Suprapubic skin (tissue), 4 donors: ENCODE data around the gene CNTFR. TPM values are rescaled to one million over a fixed set of nuclear protein-coding genes. Genes with fewer than 3 reads are reported as not detected.
A peak's percentile ranks its signal among the peaks of the same experiment; 100 is the strongest.

Experiments
- DNase-seq, 2 donors: peaks; one replicate each; pipeline ENCODE4 v3.0.0-alpha.2; 2019; ENCODE audit warnings: low spot score in 2 of 2
- H3K27ac ChIP-seq: fragments of 200-600 bp; sonication (generic); one replicate; pipeline ENCODE4 v1.5.1; 2019
- H3K27me3 ChIP-seq: fragments of 200-600 bp; sonication (generic); one replicate; pipeline ENCODE4 v1.5.1; 2019
- H3K36me3 ChIP-seq: fragments of 200-600 bp; sonication (generic); one replicate; pipeline ENCODE4 v1.5.1; 2019
- H3K4me1 ChIP-seq: fragments of 200-600 bp; sonication (generic); one replicate; pipeline ENCODE4 v1.5.1; 2019
- H3K4me3 ChIP-seq: fragments of 200-600 bp; sonication (generic); one replicate; pipeline ENCODE4 v1.5.1; 2019; ENCODE audit warnings: mild to moderate bottlenecking
- H3K9me3 ChIP-seq: fragments of 200-600 bp; sonication (generic); one replicate; pipeline ENCODE4 v1.5.1; 2019
- EP300 ChIP-seq: sonication (generic); formaldehyde crosslinking; IDR thresholded peaks from one replicate; pipeline ENCODE4 v1.6.1; 2017; ENCODE audit warnings: antibody characterized with exemption
- POLR2A ChIP-seq, 2 donors: fragments of 450-650 bp; IDR thresholded peaks; one replicate each; pipeline ENCODE4 v1.6.1; 2017; ENCODE audit warnings: antibody characterized with exemption in 2 of 2, mild to moderate bottlenecking in 2 of 2, moderate library complexity in 2 of 2
- POLR2AphosphoS5 ChIP-seq, 3 donors: sonication (generic); formaldehyde crosslinking; IDR thresholded peaks; one replicate each; pipeline ENCODE4 v1.6.1; 2017; ENCODE audit warnings: antibody characterized with exemption in 3 of 3
- WGBS: methylation state at CpG from one replicate; pipeline ENCODE4 v1.1.5; 2018; 5-methylcytosine and 5-hydroxymethylcytosine counted together
- total RNA-seq, 4 donors: library from RNA; depleted of rRNA; stranded (reverse); fragments of >200 nt; gene quantifications; one replicate each; pipeline ENCODE4 v1.1.0, GENCODE V29; 2016
- TF ChIP-seq, protein P1 (sequence below), 2 donors: fragments of 200-600 bp in 1 of 2; fragments of 450-650 bp in 1 of 2; sonication (generic) in 1 of 2; IDR thresholded peaks; one replicate each; pipeline ENCODE4 v1.5.1; 2016 to 2019; ENCODE audit warnings: antibody characterized with exemption in 2 of 2, mild to moderate bottlenecking in 1 of 2, moderate library complexity in 1 of 2

CNTFR gene
- total RNA-seq, 4 donors from 2014 or later = 5.0 to 9.1 (median 5.7) TPM

DNA sequence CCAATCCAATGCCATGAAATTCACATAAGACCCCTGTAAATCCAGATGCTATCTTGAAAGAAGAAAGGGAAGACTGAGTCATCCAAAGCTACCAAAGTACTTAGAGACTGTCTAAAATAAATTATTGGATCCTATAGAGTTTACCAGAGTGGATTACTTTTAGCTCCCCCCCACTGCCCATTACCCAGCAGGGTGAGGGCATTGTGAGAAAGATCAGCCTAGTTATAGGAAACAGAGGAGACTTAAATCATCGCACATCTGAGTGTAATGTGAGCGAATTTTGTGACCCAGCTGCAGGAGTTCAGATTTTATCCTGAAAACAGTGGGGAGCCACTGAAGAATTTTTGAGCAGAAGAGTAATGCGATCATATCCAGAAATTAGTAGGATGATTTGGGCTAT is 65.2 kb downstream of the CNTFR start:
- no peak for DNase-seq
- 78% methylated on average over 3 of the region's 3 CpGs for WGBS

DNA sequence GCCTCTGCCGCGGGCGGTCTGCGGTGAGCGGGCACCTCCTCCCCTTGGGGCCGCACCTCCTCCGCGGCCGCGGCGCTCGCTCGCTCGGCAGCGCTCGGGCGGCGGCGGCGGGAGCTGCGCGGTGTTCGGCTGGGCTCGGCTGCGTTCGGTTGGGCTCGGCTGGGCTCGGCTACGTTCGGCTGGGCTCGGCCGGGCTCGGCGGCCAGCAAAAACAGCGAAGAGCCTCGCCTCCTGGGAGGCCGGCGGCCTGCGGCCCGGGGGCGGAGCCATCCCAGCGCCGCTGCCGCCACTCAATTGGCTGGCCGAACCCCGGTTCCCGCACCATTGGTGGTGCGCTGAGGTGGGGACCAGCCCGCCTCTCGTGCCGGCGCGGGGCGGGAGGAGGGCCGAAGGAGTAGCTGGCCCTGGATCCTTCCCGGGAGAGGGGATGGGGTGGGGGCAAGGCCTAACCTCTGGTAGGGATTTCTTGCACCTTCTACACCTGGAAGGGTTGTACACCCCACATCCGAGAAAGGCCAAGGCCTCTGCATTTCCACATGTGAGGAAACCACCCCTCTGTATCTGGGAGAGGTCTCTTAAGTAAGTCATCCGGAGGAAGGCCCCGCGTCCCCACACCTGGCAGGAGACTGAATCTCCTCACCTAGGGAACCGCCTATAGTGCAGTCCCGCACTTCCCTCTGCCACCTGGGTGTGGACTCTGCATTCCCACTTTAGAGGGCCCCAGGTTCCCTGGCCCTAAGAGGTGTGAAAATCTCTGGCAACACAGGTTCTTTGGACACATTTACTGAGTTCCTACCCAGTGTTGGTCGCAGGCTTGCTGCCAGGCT is 66.3 kb downstream of the CNTFR start, which contains the start of gene ENHO:
Gene ENHO (minus strand): TSS at position 20 of the 827 bp plus-strand sequence. CDS start 1,295 bp downstream, outside the sequence.
- WGBS = 40% methylated on average over 5 of the region's 63 CpGs
- Histone ChIP-seq H3K9me3 (no peaks in the 10 kb centered on the region), H3K4me1 (peaks cover 16% of the 10 kb centered on the region), H3K4me3 (peak within 1 kb of the TSS; percentile 61), H3K36me3 (no peaks in the 10 kb centered on the region), H3K27me3 (no peaks in the 10 kb centered on the region), H3K27ac (no peak within 1 kb of the TSS)
- TF ChIP-seq, protein P1, sequence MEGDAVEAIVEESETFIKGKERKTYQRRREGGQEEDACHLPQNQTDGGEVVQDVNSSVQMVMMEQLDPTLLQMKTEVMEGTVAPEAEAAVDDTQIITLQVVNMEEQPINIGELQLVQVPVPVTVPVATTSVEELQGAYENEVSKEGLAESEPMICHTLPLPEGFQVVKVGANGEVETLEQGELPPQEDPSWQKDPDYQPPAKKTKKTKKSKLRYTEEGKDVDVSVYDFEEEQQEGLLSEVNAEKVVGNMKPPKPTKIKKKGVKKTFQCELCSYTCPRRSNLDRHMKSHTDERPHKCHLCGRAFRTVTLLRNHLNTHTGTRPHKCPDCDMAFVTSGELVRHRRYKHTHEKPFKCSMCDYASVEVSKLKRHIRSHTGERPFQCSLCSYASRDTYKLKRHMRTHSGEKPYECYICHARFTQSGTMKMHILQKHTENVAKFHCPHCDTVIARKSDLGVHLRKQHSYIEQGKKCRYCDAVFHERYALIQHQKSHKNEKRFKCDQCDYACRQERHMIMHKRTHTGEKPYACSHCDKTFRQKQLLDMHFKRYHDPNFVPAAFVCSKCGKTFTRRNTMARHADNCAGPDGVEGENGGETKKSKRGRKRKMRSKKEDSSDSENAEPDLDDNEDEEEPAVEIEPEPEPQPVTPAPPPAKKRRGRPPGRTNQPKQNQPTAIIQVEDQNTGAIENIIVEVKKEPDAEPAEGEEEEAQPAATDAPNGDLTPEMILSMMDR (IDR thresholded peaks at IDR 0.05) = no peak
- TF ChIP-seq EP300 = no peak
- peak; percentile 86 to 88 for DNase-seq

More for the DNA sequence above, 65.2 kb downstream of the CNTFR start:
- H3K9me3 ChIP-seq = no peaks in the 10 kb centered on the region
- H3K4me1 ChIP-seq = peaks cover 14% of the 10 kb centered on the region
- no peak for TF ChIP-seq POLR2A (IDR thresholded peaks at IDR 0.05)
- TF ChIP-seq POLR2AphosphoS5 (IDR thresholded peaks at IDR 0.05) = no peak
- TF ChIP-seq EP300 = no peak
- TF ChIP-seq, protein P1 (IDR thresholded peaks at IDR 0.05) = no peak
- H3K27ac ChIP-seq = no peak overlapping the region
- no peaks in the 10 kb centered on the region for H3K36me3 ChIP-seq
- H3K4me3 ChIP-seq = no peak overlapping the region
- H3K27me3 ChIP-seq = no peaks in the 10 kb centered on the region

DNA sequence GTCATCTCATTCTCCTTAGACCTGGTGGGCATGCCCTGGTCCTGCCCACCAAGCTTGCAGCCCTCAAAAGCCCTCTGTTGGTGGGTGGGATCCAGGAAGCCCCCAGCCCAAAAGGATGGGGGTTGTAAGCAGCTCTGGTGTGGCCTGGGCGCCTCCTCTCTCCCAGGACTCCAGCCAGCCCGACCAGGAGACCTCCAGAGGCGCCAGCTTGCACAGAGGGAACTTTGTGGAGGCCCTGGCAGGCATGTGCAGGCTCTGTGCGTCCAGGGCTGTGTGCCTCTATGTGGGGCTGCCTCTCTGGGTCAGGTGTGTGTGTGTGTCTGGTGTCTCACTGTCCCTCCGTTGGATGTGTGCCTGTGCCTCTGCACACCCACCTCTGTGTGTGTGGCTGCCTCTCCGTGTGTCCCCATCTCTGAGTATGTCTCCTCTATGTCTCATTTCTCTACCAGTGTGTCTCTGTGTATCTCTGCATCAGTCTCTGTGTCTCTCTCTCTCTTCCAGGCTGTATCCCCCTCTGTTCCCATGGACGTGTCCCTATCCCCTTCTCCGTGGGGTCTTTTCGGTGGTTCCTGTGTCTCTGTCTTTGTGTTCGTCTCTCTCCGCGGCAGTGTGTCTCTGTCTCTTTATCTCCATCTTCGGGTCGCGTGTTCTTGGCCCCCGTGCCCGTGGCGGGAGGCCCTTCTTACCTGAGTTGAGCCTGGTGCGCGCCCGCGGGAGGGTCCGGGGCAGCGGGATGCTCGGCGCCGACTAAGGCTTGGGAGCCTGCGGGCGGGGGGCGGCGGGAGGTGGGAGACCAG is 67.2 kb downstream of the CNTFR start:
- TF ChIP-seq POLR2A (IDR thresholded peaks at IDR 0.05) = no peak
- no peak for TF ChIP-seq EP300
- TF ChIP-seq POLR2AphosphoS5 (IDR thresholded peaks at IDR 0.05) = no peak
- TF ChIP-seq, protein P1 (IDR thresholded peaks at IDR 0.05) = no peak
- Histone ChIP-seq H3K27ac (no peak overlapping the region), H3K4me3 (peak overlapping the region; percentile 61), H3K4me1 (peaks cover 24% of the 10 kb centered on the region), H3K9me3 (no peaks in the 10 kb centered on the region), H3K36me3 (no peaks in the 10 kb centered on the region), H3K27me3 (no peaks in the 10 kb centered on the region)
- WGBS = 21% methylated on average over 14 of the region's 31 CpGs
- DNase-seq = no peak

DNA sequence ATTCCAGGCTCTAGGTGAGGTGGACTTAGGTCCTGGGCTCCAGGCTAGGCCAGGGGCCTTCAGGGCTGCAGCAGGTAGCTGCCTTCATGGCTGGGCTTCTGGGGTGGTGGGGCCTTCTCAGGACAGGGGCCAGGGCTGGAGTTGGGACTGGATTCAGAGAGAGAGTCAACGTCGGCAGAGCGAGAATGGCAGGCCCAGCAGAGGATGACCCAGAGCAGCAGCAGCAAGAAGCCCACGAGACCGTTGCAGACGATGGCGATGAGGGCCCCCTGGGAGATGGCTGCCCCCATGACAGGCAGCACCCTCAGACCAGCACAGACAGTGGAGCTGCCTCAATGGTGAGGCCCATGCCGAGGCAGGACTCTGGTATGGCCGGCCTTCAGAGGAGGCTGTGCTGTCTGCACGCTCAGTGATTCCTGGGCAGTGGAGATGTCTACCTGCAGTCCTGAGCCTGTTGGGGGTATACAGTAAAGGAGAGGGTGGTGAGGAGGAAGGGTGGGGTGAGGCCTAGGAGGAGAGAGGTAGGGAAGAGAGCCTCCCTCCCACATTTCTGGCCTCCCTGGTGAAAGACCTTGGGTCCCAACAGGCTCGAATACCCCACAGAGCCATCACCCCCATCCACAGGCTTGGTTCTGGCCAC is 68.0 kb downstream of the CNTFR start:
- no peak overlapping the region for H3K4me3 ChIP-seq
- TF ChIP-seq EP300 (no peak), POLR2A (IDR thresholded peaks at IDR 0.05) (no peak), POLR2AphosphoS5 (IDR thresholded peaks at IDR 0.05) (no peak)
- TF ChIP-seq, protein P1 (IDR thresholded peaks at IDR 0.05) = no peak
- DNase-seq = no peak
- H3K36me3 ChIP-seq = no peaks in the 10 kb centered on the region
- peaks cover 24% of the 10 kb centered on the region for H3K4me1 ChIP-seq
- H3K9me3 ChIP-seq = no peaks in the 10 kb centered on the region
- H3K27me3 ChIP-seq = no peaks in the 10 kb centered on the region
- WGBS = 96% methylated on average over 3 of the region's 11 CpGs
- H3K27ac ChIP-seq = no peak overlapping the region
